Measurements from ENCODE around the gene COL4A1.

GRCh38 chr13:110232142-110232541 lies 74.8 kb downstream of the COL4A1 start:
- TF ChIP-seq POLR2A (IDR thresholded peaks at IDR 0.05) (no peak), POLR2AphosphoS5 (IDR thresholded peaks at IDR 0.05) (no peak)
